Measurements from ENCODE around the gene PCDHA4. TPM values are rescaled to one million over a fixed set of nuclear protein-coding genes. Genes with fewer than 3 reads are reported as not detected.
"Not testable (repeated sequence)": the region's sequence is repeated elsewhere in the genome, so short reads cannot be mapped to it uniquely, and the experiment has no call there.

PCDHA4 gene
- total RNA-seq (2014; rRNA removed), result 0.26 and 0.40 TPM in 2 replicates
- polyA plus RNA-seq (2012), result 0.15 TPM

GRCh38 chr5:140806834-140807775 is at the start of gene PCDHA4:
PCDHA4 (plus strand) TSS chr5:140807068.
- DNase-seq (ENCODE audit: low read depth), result peak; percentile 43

- DNase-seq (ENCODE audit: low read depth), result no peak
Observed at GRCh38 chr5:140764177-140764973, 42.5 kb upstream of the PCDHA4 start.

- DNase-seq (ENCODE audit: low read depth), result no peak
Observed at GRCh38 chr5:140767444-140767843, 39.4 kb upstream of the PCDHA4 start.

GRCh38 chr5:140780512-140780911 is 26.4 kb upstream of the PCDHA4 start:
- DNase-seq (ENCODE audit: low read depth), result no peak

- no peak for DNase-seq (ENCODE audit: low read depth)
Observed at GRCh38 chr5:140785905-140786686, 20.8 kb upstream of the PCDHA4 start, which contains the start of gene PCDHA1. PCDHA1 (plus strand) TSS chr5:140786140.

GRCh38 chr5:140787422-140787821 is 19.4 kb upstream of the PCDHA4 start:
- DNase-seq (ENCODE audit: low read depth), result not testable (repeated sequence)

- DNase-seq (ENCODE audit: low read depth), result not testable (repeated sequence)
Observed at GRCh38 chr5:140787849-140788504, 18.9 kb upstream of the PCDHA4 start.

GRCh38 chr5:140791089-140791488 is 15.8 kb upstream of the PCDHA4 start:
- DNase-seq (ENCODE audit: low read depth), result no peak

GRCh38 chr5:140794595-140795258 is 12.1 kb upstream of the PCDHA4 start, which contains the start of gene PCDHA2:
PCDHA2 (plus strand) TSS chr5:140794852.
- DNase-seq (ENCODE audit: low read depth), result no peak

GRCh38 chr5:140795259-140795641 is 11.6 kb upstream of the PCDHA4 start:
- DNase-seq (ENCODE audit: low read depth), result no peak

GRCh38 chr5:140796072-140796717 is 10.7 kb upstream of the PCDHA4 start:
- not testable (repeated sequence) for DNase-seq (ENCODE audit: low read depth)

- no peak for DNase-seq (ENCODE audit: low read depth)
Observed at GRCh38 chr5:140796718-140797095, 10.2 kb upstream of the PCDHA4 start.

GRCh38 chr5:140800816-140801493 is 5.9 kb upstream of the PCDHA4 start, which contains the start of gene PCDHA3:
PCDHA3 (plus strand) TSS chr5:140801057.
- peak; percentile 31 for DNase-seq (ENCODE audit: low read depth)

- peak; percentile 8 for DNase-seq (ENCODE audit: low read depth)
Observed at GRCh38 chr5:140801494-140801841, 5.4 kb upstream of the PCDHA4 start.

- not testable (repeated sequence) for DNase-seq (ENCODE audit: low read depth)
Observed at GRCh38 chr5:140802381-140802780, 4.5 kb upstream of the PCDHA4 start.

GRCh38 chr5:140802781-140803271 is 4.0 kb upstream of the PCDHA4 start:
- DNase-seq (ENCODE audit: low read depth), result no peak

GRCh38 chr5:140808241-140808888 is 1.5 kb downstream of the PCDHA4 start:
- not testable (repeated sequence) for DNase-seq (ENCODE audit: low read depth)

GRCh38 chr5:140808889-140809291 is 2.0 kb downstream of the PCDHA4 start:
- no peak for DNase-seq (ENCODE audit: low read depth)

All from LHCN-M2 (cell line).